AG08396 (cell line): Measurements from ENCODE around the gene BPIFB6.

Source experiments
- DNase-seq: peaks from one replicate; pipeline ENCODE4 v3.0.0; 2012; ENCODE audit warnings: low spot score, mixed read lengths

Gene BPIFB6

GRCh38 chr20:33031531-33031930 lies at the start of gene BPIFB6:
Gene BPIFB6 (plus strand): TSS chr20:33031648. CDS start chr20:33031648, 0 bp downstream.
- DNase-seq: no peak

GRCh38 chr20:32982617-32983458 lies 48.6 kb upstream of the BPIFB6 start:
- DNase-seq: no peak

GRCh38 chr20:32983459-32984112 lies 47.9 kb upstream of the BPIFB6 start:
- DNase-seq: no peak

GRCh38 chr20:32984196-32984595 lies 47.3 kb upstream of the BPIFB6 start:
- DNase-seq: no peak

GRCh38 chr20:32984631-32985354 lies 46.7 kb upstream of the BPIFB6 start:
- DNase-seq: no peak

GRCh38 chr20:32985596-32985995 lies 45.9 kb upstream of the BPIFB6 start:
- DNase-seq: no peak

GRCh38 chr20:32986331-32986966 lies 45.0 kb upstream of the BPIFB6 start:
- no peak for DNase-seq

GRCh38 chr20:32987044-32987825 lies 44.2 kb upstream of the BPIFB6 start:
- DNase-seq: no peak

GRCh38 chr20:32988008-32988407 lies 43.4 kb upstream of the BPIFB6 start:
- no peak for DNase-seq

GRCh38 chr20:32989507-32990283 lies 41.8 kb upstream of the BPIFB6 start:
- no peak for DNase-seq

- DNase-seq: no peak
These were observed 41.0 kb upstream of the BPIFB6 start for GRCh38 chr20:32990426-32990825.

- no peak for DNase-seq
These were observed 40.1 kb upstream of the BPIFB6 start for GRCh38 chr20:32991383-32991782.

- DNase-seq: no peak
These were observed 39.4 kb upstream of the BPIFB6 start for GRCh38 chr20:32991792-32992641.

GRCh38 chr20:32993496-32994050 lies 37.9 kb upstream of the BPIFB6 start:
- DNase-seq: no peak

GRCh38 chr20:32995802-32996201 lies 35.6 kb upstream of the BPIFB6 start:
- DNase-seq: no peak

GRCh38 chr20:32997431-32997830 lies 34.0 kb upstream of the BPIFB6 start:
- no peak for DNase-seq

- no peak for DNase-seq
These were observed 31.7 kb upstream of the BPIFB6 start for GRCh38 chr20:32999603-33000250.

- DNase-seq: no peak
These were observed 30.5 kb upstream of the BPIFB6 start for GRCh38 chr20:33000802-33001466.
